Raji (cell line): ENCODE measurements around the gene ARRDC5.

Experiments
- POLR2A ChIP-seq: IDR thresholded peaks from 2 replicates; pipeline ENCODE4 v1.6.1; 2011; ENCODE audit warnings: low read depth, low read length, control low read depth; ENCODE audit not compliant: insufficient read depth

Gene ARRDC5

GRCh38 chr19:4911314-4911713 lies 8.6 kb upstream of the ARRDC5 start:
- no peak for TF ChIP-seq POLR2A

- no peak for TF ChIP-seq POLR2A
These were observed 8.0 kb upstream of the ARRDC5 start for GRCh38 chr19:4910594-4911281.

GRCh38 chr19:4909897-4910593 lies 7.3 kb upstream of the ARRDC5 start:
- no peak for TF ChIP-seq POLR2A

GRCh38 chr19:4909156-4909896 lies 6.6 kb upstream of the ARRDC5 start, which contains the start of gene UHRF1:
Gene UHRF1 (plus strand): TSS chr19:4909501. CDS start chr19:4910886, 1,385 bp downstream.
- peak; percentile 68 for TF ChIP-seq POLR2A

- TF ChIP-seq POLR2A: no peak
These were observed 6.1 kb upstream of the ARRDC5 start for GRCh38 chr19:4908781-4909155.

GRCh38 chr19:4908360-4908759 lies 5.7 kb upstream of the ARRDC5 start:
- TF ChIP-seq POLR2A: no peak

- no peak for TF ChIP-seq POLR2A
These were observed 4.3 kb upstream of the ARRDC5 start for GRCh38 chr19:4906963-4907362.

GRCh38 chr19:4904481-4904880 lies 1.8 kb upstream of the ARRDC5 start:
- TF ChIP-seq POLR2A: no peak

- TF ChIP-seq POLR2A: no peak
These were observed 5.5 kb downstream of the ARRDC5 start for GRCh38 chr19:4897146-4897545.

GRCh38 chr19:4896372-4896771 lies 6.3 kb downstream of the ARRDC5 start:
- TF ChIP-seq POLR2A: no peak

- no peak for TF ChIP-seq POLR2A
These were observed 11.6 kb downstream of the ARRDC5 start for GRCh38 chr19:4891066-4891465.

- no peak for TF ChIP-seq POLR2A
These were observed 13.5 kb downstream of the ARRDC5 start for GRCh38 chr19:4889034-4889815.

GRCh38 chr19:4879041-4879440 lies 23.7 kb downstream of the ARRDC5 start:
- no peak for TF ChIP-seq POLR2A

GRCh38 chr19:4878491-4878968 lies 24.2 kb downstream of the ARRDC5 start:
- no peak for TF ChIP-seq POLR2A
